Mesendoderm (in vitro differentiated cells): Measurements from ENCODE around the gene ANKRD40. TPM values are rescaled to one million over a fixed set of nuclear protein-coding genes. Genes with fewer than 3 reads are reported as not detected.

Source experiments
- DNase-seq: peaks from one replicate; pipeline ENCODE4 v3.0.0; 2013
- H2AK5ac ChIP-seq: 2 replicates; pipeline ENCODE4 v1.6.1; 2013; ENCODE audit warnings: low read length, inconsistent platforms
- H2BK120ac ChIP-seq: 2 replicates; pipeline ENCODE4 v1.6.1; 2013; ENCODE audit warnings: low read depth, mild to moderate bottlenecking, low read length, moderate library complexity, mixed read lengths
- H2BK15ac ChIP-seq: replicated peaks from 2 replicates; pipeline ENCODE4 v1.6.1; 2013; ENCODE audit warnings: low read depth, mild to moderate bottlenecking, moderate library complexity
- H2BK5ac ChIP-seq: 2 replicates; pipeline ENCODE4 v1.6.1; 2013; ENCODE audit warnings: low read length, inconsistent platforms
- H3K18ac ChIP-seq: 2 replicates; pipeline ENCODE4 v1.6.1; 2013; ENCODE audit warnings: mild to moderate bottlenecking, low read length, mixed read lengths
- H3K23ac ChIP-seq: one replicate; pipeline ENCODE4 v1.6.1; 2013; ENCODE audit warnings: low read length
- H3K27ac ChIP-seq: 2 replicates; pipeline ENCODE4 v1.5.1; 2013; ENCODE audit warnings: low read depth, mild to moderate bottlenecking, inconsistent platforms, low read length, moderate library complexity
- H3K27me3 ChIP-seq: 2 replicates; pipeline ENCODE4 v1.6.1; 2013; ENCODE audit warnings: low read length, control low read depth, mild to moderate bottlenecking, inconsistent platforms; ENCODE audit not compliant: insufficient read depth, poor library complexity
- H3K36me3 ChIP-seq: 2 replicates; pipeline ENCODE4 v1.6.1; 2013; ENCODE audit warnings: low read length, inconsistent platforms; ENCODE audit not compliant: control insufficient read depth, insufficient read depth
- H3K4ac ChIP-seq: one replicate; pipeline ENCODE4 v1.6.1; 2013; ENCODE audit warnings: low read depth, mild to moderate bottlenecking, low read length, moderate library complexity
- H3K4me1 ChIP-seq: 2 replicates; pipeline ENCODE4 v1.6.1; 2013; ENCODE audit warnings: low read depth, low read length, inconsistent platforms; ENCODE audit not compliant: control insufficient read depth
- H3K4me2 ChIP-seq: 2 replicates; pipeline ENCODE4 v1.6.1; 2013; ENCODE audit warnings: low read length
- H3K4me3 ChIP-seq: 2 replicates; pipeline ENCODE4 v1.5.1; 2013; ENCODE audit warnings: mild to moderate bottlenecking, low read length
- H3K56ac ChIP-seq: one replicate; pipeline ENCODE4 v1.6.1; 2013; ENCODE audit warnings: low read length
- H3K79me1 ChIP-seq: 2 replicates; pipeline ENCODE4 v1.6.1; 2013; ENCODE audit warnings: low read length, inconsistent platforms
- H3K79me2 ChIP-seq: 2 replicates; pipeline ENCODE4 v1.6.1; 2013; ENCODE audit warnings: mild to moderate bottlenecking, low read length; ENCODE audit not compliant: control insufficient read depth, insufficient read depth
- H3K9ac ChIP-seq: 2 replicates; pipeline ENCODE4 v1.6.1; 2013; ENCODE audit warnings: low read length, inconsistent platforms
- H4K5ac ChIP-seq: one replicate; pipeline ENCODE4 v1.6.1; 2013; ENCODE audit warnings: low read length
- H4K8ac ChIP-seq: one replicate; pipeline ENCODE4 v1.6.1; 2013; ENCODE audit warnings: low read depth, mild to moderate bottlenecking, control low read depth, low read length, moderate library complexity
- WGBS: extraction: QIAGEN DNeasy Blood & Tissue Kit; methylation state at CpG from one replicate; pipeline ENCODE4 v1.1.7; 2013; ENCODE audit warnings: low lambda C conversion rate, missing lambda C conversion rate; ENCODE audit not compliant: insufficient coverage; ENCODE audit errors: extremely low coverage; 5-methylcytosine and 5-hydroxymethylcytosine counted together
- polyA plus RNA-seq, 2 experiments: library from polyadenylated mRNA; stranded (reverse); fragments of 200-250 nt; gene quantifications; one replicate each; pipeline ENCODE4 v1.2.3, GENCODE V29; 2013

Gene ANKRD40
- 41.9 TPM for polyA plus RNA-seq (2013, experiment 1 of 2)
- 41.9 TPM for polyA plus RNA-seq (2013, experiment 2 of 2)

GRCh38 chr17:50707289-50708049 is at the start of gene ANKRD40:
ANKRD40 (minus strand) TSS chr17:50707914; CDS start chr17:50707654, 260 bp downstream.
- H3K79me2 ChIP-seq, result peaks cover 12% of the 10 kb centered on the region
- peaks cover 3% of the 10 kb centered on the region for H3K4me1 ChIP-seq
- peak within 1 kb of the TSS; percentile 66 for H3K4me2 ChIP-seq
- peaks cover 9% of the 10 kb centered on the region for H3K79me1 ChIP-seq
- H3K9ac ChIP-seq, result peak within 1 kb of the TSS; percentile 96
- H2BK5ac ChIP-seq, result peak within 1 kb of the TSS; percentile 72
- H3K23ac ChIP-seq, result peak within 1 kb of the TSS; percentile 92
- H3K4me3 ChIP-seq, result peak within 1 kb of the TSS; percentile 89
- H3K18ac ChIP-seq, result peak within 1 kb of the TSS; percentile 82
- WGBS, result no CpG with 5 or more reads among the region's 74 CpGs
- H2BK15ac ChIP-seq, result no peak within 1 kb of the TSS
- H3K56ac ChIP-seq, result peak within 1 kb of the TSS; percentile 99
- H4K5ac ChIP-seq, result peak within 1 kb of the TSS; percentile 59
- H3K27ac ChIP-seq, result peak within 1 kb of the TSS; percentile 86
- H3K27me3 ChIP-seq, result no peaks in the 10 kb centered on the region
- H3K36me3 ChIP-seq, result peaks cover 2% of the 10 kb centered on the region
- H4K8ac ChIP-seq, result peak within 1 kb of the TSS; percentile 90
- H3K4ac ChIP-seq, result peak within 1 kb of the TSS; percentile 74
- H2BK120ac ChIP-seq, result peak within 1 kb of the TSS; percentile 39
- DNase-seq, result peak; percentile 77
- no peak within 1 kb of the TSS for H2AK5ac ChIP-seq

DNA sequence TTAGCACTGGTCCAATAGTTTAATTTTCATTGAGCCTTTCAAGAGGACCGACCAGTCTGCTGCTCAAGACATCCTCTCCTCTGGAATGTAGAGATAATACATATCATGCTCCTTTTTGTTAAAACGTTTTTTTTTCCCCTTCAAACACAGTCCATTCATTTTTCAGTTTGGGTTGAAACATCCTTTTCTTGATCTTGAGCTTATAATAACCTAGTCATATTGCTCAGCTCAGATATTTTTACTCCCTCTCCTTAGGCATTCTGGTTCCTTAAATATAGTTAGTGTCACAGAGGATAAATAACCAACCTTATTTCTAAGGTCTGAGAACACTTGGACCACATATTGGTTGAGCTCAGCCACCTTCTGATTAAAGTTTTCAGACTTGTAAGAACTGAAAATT is 46.8 kb upstream of the ANKRD40 start:
- no peak overlapping the region for H3K4me2 ChIP-seq
- H3K4ac ChIP-seq, result no peak overlapping the region
- no peak overlapping the region for H2BK5ac ChIP-seq
- H3K27ac ChIP-seq, result no peak overlapping the region
- no peak overlapping the region for H3K18ac ChIP-seq
- no peak overlapping the region for H3K9ac ChIP-seq
- no peak overlapping the region for H4K8ac ChIP-seq
- no peak for DNase-seq
- WGBS, result no CpG with 5 or more reads among the region's 2 CpGs
- no peaks in the 10 kb centered on the region for H3K79me1 ChIP-seq
- H3K36me3 ChIP-seq, result peaks cover 5% of the 10 kb centered on the region
- no peak overlapping the region for H4K5ac ChIP-seq
- no peak overlapping the region for H3K56ac ChIP-seq
- H3K4me3 ChIP-seq, result no peak overlapping the region
- H2AK5ac ChIP-seq, result no peak overlapping the region
- H2BK15ac ChIP-seq, result no peak overlapping the region
- H3K23ac ChIP-seq, result no peak overlapping the region
- no peaks in the 10 kb centered on the region for H3K27me3 ChIP-seq
- H3K4me1 ChIP-seq, result no peaks in the 10 kb centered on the region
- H2BK120ac ChIP-seq, result no peak overlapping the region
- no peaks in the 10 kb centered on the region for H3K79me2 ChIP-seq

GRCh38 chr17:50749245-50749644 is 41.5 kb upstream of the ANKRD40 start:
- H3K4me2 ChIP-seq, result no peak overlapping the region
- H3K23ac ChIP-seq, result no peak overlapping the region
- H3K36me3 ChIP-seq, result peaks cover 11% of the 10 kb centered on the region
- H3K27me3 ChIP-seq, result no peaks in the 10 kb centered on the region
- H3K4me3 ChIP-seq, result no peak overlapping the region
- H4K5ac ChIP-seq, result no peak overlapping the region
- H3K18ac ChIP-seq, result no peak overlapping the region
- no peak overlapping the region for H2BK5ac ChIP-seq
- DNase-seq, result no peak
- H2BK120ac ChIP-seq, result no peak overlapping the region
- no peak overlapping the region for H3K27ac ChIP-seq
- peaks cover 2% of the 10 kb centered on the region for H3K79me1 ChIP-seq
- no peak overlapping the region for H3K4ac ChIP-seq
- no peak overlapping the region for H4K8ac ChIP-seq
- WGBS, result no CpG with 5 or more reads among the region's 6 CpGs
- no peak overlapping the region for H3K56ac ChIP-seq
- no peak overlapping the region for H2AK5ac ChIP-seq
- H3K9ac ChIP-seq, result no peak overlapping the region
- H3K4me1 ChIP-seq, result no peaks in the 10 kb centered on the region
- H3K79me2 ChIP-seq, result no peaks in the 10 kb centered on the region
- no peak overlapping the region for H2BK15ac ChIP-seq

DNA sequence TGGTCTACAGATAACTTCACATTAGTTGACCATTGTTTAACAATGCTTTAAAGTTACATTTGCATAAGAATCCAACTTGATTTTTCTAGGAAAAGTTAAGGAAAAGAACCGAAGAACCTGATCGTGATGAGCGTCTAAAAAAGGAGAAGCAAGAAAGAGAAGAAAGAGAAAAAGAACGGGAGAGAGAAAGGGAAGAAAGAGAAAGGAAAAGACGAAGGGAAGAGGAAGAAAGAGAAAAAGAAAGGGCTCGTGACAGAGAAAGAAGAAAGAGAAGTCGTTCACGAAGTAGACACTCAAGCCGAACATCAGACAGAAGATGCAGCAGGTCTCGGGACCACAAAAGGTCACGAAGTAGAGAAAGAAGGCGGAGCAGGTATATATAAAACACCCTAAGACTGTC is 37.9 kb upstream of the ANKRD40 start:
- no peak overlapping the region for H2AK5ac ChIP-seq
- H2BK120ac ChIP-seq, result no peak overlapping the region
- no peaks in the 10 kb centered on the region for H3K4me1 ChIP-seq
- H3K79me2 ChIP-seq, result no peaks in the 10 kb centered on the region
- no peak overlapping the region for H3K23ac ChIP-seq
- no peaks in the 10 kb centered on the region for H3K27me3 ChIP-seq
- no peak overlapping the region for H3K4me3 ChIP-seq
- H3K79me1 ChIP-seq, result peaks cover 4% of the 10 kb centered on the region
- H3K4ac ChIP-seq, result no peak overlapping the region
- no peak overlapping the region for H3K18ac ChIP-seq
- no peak overlapping the region for H3K56ac ChIP-seq
- no peak overlapping the region for H4K8ac ChIP-seq
- no peak overlapping the region for H3K4me2 ChIP-seq
- no peak overlapping the region for H3K9ac ChIP-seq
- H4K5ac ChIP-seq, result no peak overlapping the region
- H2BK5ac ChIP-seq, result no peak overlapping the region
- H3K36me3 ChIP-seq, result peaks cover 19% of the 10 kb centered on the region
- H3K27ac ChIP-seq, result no peak overlapping the region
- H2BK15ac ChIP-seq, result no peak overlapping the region
- WGBS, result no CpG with 5 or more reads among the region's 12 CpGs
- DNase-seq, result no peak

GRCh38 chr17:50739098-50739497 is 31.4 kb upstream of the ANKRD40 start:
- no peaks in the 10 kb centered on the region for H3K27me3 ChIP-seq
- H3K56ac ChIP-seq, result no peak overlapping the region
- no peaks in the 10 kb centered on the region for H3K4me1 ChIP-seq
- peaks cover 19% of the 10 kb centered on the region for H3K36me3 ChIP-seq
- H4K5ac ChIP-seq, result no peak overlapping the region
- H3K18ac ChIP-seq, result no peak overlapping the region
- no peak for DNase-seq
- no CpG with 5 or more reads among the region's 2 CpGs for WGBS
- H2AK5ac ChIP-seq, result no peak overlapping the region
- H3K23ac ChIP-seq, result no peak overlapping the region
- no peak overlapping the region for H2BK5ac ChIP-seq
- no peak overlapping the region for H4K8ac ChIP-seq
- H3K4me2 ChIP-seq, result no peak overlapping the region
- H3K4ac ChIP-seq, result no peak overlapping the region
- H3K9ac ChIP-seq, result no peak overlapping the region
- peaks cover 37% of the 10 kb centered on the region for H3K79me2 ChIP-seq
- H3K4me3 ChIP-seq, result no peak overlapping the region
- peaks cover 10% of the 10 kb centered on the region for H3K79me1 ChIP-seq
- H2BK15ac ChIP-seq, result no peak overlapping the region
- H3K27ac ChIP-seq, result no peak overlapping the region
- no peak overlapping the region for H2BK120ac ChIP-seq
